ENCODE measurements around the gene LLGL2. TPM values are rescaled to one million over a fixed set of nuclear protein-coding genes. Genes with fewer than 3 reads are reported as not detected.

The LLGL2 gene
- total RNA-seq, 4 donors from 2014 or later: 0.78 to 7.1 (median 1.4) TPM

- ATAC-seq (no peak), DNase-seq (no peak)
- Histone ChIP-seq H3K9me3 (no peaks in the 10 kb centered on the region), H3K4me1 (peaks cover 0 to 9% of the 10 kb centered on the region in 2 donors), H3K27ac (no peak overlapping the region), H3K36me3 (peaks cover 0 to 20% of the 10 kb centered on the region in 2 donors), H3K4me3 (no peak overlapping the region), H3K27me3 (no peaks in the 10 kb centered on the region)
- intact Hi-C loops (cut with DNase I; ENCODE audit: low total_unique reads) (no loop called here), in situ Hi-C loops (cut with MboI; ENCODE audit: low sequenced_read_pairs in 4 of 4) (no loop called here)
- TF ChIP-seq POLR2A (IDR thresholded peaks at IDR 0.05): no peak
- TF ChIP-seq, protein P1, sequence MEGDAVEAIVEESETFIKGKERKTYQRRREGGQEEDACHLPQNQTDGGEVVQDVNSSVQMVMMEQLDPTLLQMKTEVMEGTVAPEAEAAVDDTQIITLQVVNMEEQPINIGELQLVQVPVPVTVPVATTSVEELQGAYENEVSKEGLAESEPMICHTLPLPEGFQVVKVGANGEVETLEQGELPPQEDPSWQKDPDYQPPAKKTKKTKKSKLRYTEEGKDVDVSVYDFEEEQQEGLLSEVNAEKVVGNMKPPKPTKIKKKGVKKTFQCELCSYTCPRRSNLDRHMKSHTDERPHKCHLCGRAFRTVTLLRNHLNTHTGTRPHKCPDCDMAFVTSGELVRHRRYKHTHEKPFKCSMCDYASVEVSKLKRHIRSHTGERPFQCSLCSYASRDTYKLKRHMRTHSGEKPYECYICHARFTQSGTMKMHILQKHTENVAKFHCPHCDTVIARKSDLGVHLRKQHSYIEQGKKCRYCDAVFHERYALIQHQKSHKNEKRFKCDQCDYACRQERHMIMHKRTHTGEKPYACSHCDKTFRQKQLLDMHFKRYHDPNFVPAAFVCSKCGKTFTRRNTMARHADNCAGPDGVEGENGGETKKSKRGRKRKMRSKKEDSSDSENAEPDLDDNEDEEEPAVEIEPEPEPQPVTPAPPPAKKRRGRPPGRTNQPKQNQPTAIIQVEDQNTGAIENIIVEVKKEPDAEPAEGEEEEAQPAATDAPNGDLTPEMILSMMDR (IDR thresholded peaks at IDR 0.05 in 4 of 5, conservative IDR thresholded peaks at IDR 0.05 in 1 of 5): no peak
These were observed 97.3 kb downstream of the LLGL2 start for GRCh38 chr17:75622771-75623273.

DNA sequence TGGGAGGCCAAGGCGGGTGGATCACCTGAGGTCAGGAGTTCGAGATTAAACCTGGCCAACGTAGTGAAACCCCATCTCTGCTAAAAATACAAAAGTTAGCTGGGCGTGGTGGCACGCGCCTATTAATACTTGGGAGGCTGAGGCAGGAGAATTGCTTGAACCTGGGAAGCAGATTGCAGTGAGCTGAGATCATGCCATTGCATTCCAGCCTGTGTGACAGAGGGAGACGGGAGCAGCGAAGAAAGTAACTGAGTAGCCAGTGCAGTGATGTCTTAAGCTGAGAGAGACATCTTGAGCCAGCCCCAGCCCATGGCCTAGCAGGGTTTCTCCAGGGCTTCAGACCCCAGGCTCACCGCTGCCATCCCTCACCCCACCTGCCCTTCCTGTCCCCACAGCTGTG is 97.9 kb downstream of the LLGL2 start:
- in situ Hi-C loops (cut with MboI; ENCODE audit: low sequenced_read_pairs in 4 of 4): no loop called here
- intact Hi-C loops (cut with DNase I; ENCODE audit: low total_unique reads): no loop called here
- no peak for ATAC-seq

DNA sequence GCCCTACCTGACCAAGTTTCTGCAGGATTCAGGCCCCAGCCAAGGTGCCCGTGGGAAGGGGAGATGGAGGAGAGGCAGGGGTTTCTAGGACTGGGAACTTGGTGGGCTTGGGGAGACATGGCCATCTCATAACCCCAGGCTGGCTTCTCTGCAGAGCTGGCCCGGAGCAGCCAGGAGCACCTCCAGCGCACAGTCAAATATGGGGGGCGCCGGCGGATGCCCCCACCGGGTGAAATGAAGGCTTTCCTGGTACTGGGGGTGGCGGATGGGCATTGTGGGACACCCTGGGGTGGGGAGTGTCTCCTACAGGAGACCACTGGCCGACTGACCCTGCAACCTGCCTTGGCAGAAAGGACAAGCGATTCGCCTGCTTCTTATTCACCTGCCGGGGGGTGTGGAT is 98.5 kb downstream of the LLGL2 start:
- intact Hi-C loops (cut with DNase I; ENCODE audit: low total_unique reads) (no loop called here), in situ Hi-C loops (cut with MboI; ENCODE audit: low sequenced_read_pairs in 4 of 4) (no loop called here)
- TF ChIP-seq, protein P1 (IDR thresholded peaks at IDR 0.05 in 4 of 5, conservative IDR thresholded peaks at IDR 0.05 in 1 of 5): no peak
- TF ChIP-seq POLR2A (IDR thresholded peaks at IDR 0.05): no peak
- Histone ChIP-seq H3K36me3 (peaks cover 0 to 20% of the 10 kb centered on the region in 2 donors), H3K27ac (no peak overlapping the region), H3K9me3 (no peaks in the 10 kb centered on the region), H3K4me1 (peaks cover 0 to 9% of the 10 kb centered on the region in 2 donors), H3K27me3 (no peaks in the 10 kb centered on the region), H3K4me3 (no peak overlapping the region)
- DNase-seq (no peak), ATAC-seq (no peak)

More for the DNA sequence above, 97.9 kb downstream of the LLGL2 start:
- no peak overlapping the region for H3K27ac ChIP-seq
- peaks cover 0 to 9% of the 10 kb centered on the region in 2 donors for H3K4me1 ChIP-seq
- H3K36me3 ChIP-seq: peaks cover 0 to 20% of the 10 kb centered on the region in 2 donors
- no peak for TF ChIP-seq POLR2A (IDR thresholded peaks at IDR 0.05)
- TF ChIP-seq, protein P1 (IDR thresholded peaks at IDR 0.05 in 4 of 5, conservative IDR thresholded peaks at IDR 0.05 in 1 of 5): no peak
- H3K4me3 ChIP-seq: no peak overlapping the region
- no peak for DNase-seq
- no peaks in the 10 kb centered on the region for H3K27me3 ChIP-seq
- no peaks in the 10 kb centered on the region for H3K9me3 ChIP-seq

Small RNA genes lying within 50 kb of the gene (microRNA-seq; reads per million reads assigned to microRNA genes)
- 0 to 0.85 reads per million in 2 donors for gene MIR6785 (ENCODE audit: borderline replicate concordance in 2 of 2)

Other genes starting within 250 kb of the LLGL2 start
- gene SLC25A19, start 236.3 kb upstream of the LLGL2 start, total RNA-seq: 10 to 100 TPM in 3 of 4 donors, 1 to 10 TPM in 1; 6.1 to 18.7 (median 14.4) TPM
- gene GRB2, start 120.0 kb upstream of the LLGL2 start, total RNA-seq: 10 to 100 TPM; 41.7 to 88.5 (median 68.8) TPM
- gene TMEM94, start 69.1 kb upstream of the LLGL2 start, total RNA-seq: 10 to 100 TPM; 56.5 to 85.5 (median 60.0) TPM
- 10 to 100 TPM; 11.3 to 24.1 (median 16.8) TPM for gene CASKIN2, start 10.2 kb upstream of the LLGL2 start, total RNA-seq
- 10 to 100 TPM; 15.4 to 31.2 (median 17.8) TPM for gene TSEN54, start 9.2 kb upstream of the LLGL2 start, total RNA-seq
- gene MYO15B, start 62.1 kb downstream of the LLGL2 start, total RNA-seq: 10 to 100 TPM in 2 of 4 donors, 1 to 10 TPM in 2; 4.5 to 34.6 (median 14.3) TPM
- gene SMIM5, start 107.7 kb downstream of the LLGL2 start, total RNA-seq: under 1 TPM in 1 of 4 donors, not detected in 3; 0.22 TPM
- gene RECQL5, start 141.5 kb downstream of the LLGL2 start, total RNA-seq: 10 to 100 TPM in 1 of 4 donors, 1 to 10 TPM in 3; 5.3 to 17.5 (median 7.4) TPM
- 10 to 100 TPM; 42.0 to 64.0 (median 50.1) TPM for gene SAP30BP, start 141.6 kb downstream of the LLGL2 start, total RNA-seq
- 10 to 100 TPM in 1 of 4 donors, 1 to 10 TPM in 3; 3.6 to 20.2 (median 6.3) TPM for gene ITGB4, start 195.8 kb downstream of the LLGL2 start, total RNA-seq
- gene GALK1, start 239.5 kb downstream of the LLGL2 start, total RNA-seq: 10 to 100 TPM in 2 of 4 donors, 1 to 10 TPM in 2; 8.7 to 18.3 (median 11.0) TPM